SK-N-MC (cell line): ENCODE measurements around the gene KRT6A.

ENCODE experiments used
- EZH2 ChIP-seq: fragments of 200-600 bp; sonication (generic); IDR thresholded peaks from one replicate; pipeline ENCODE4 v1.6.1; 2017; ENCODE audit warnings: antibody characterized with exemption
- POLR2AphosphoS5 ChIP-seq: IDR thresholded peaks from 2 replicates; pipeline ENCODE4 v1.6.1; 2012; ENCODE audit warnings: mild to moderate bottlenecking, low read depth, low read length, borderline replicate concordance

- TF ChIP-seq POLR2AphosphoS5 = no peak
- no peak for TF ChIP-seq EZH2
Observed at GRCh38 chr12:52539821-52540173, 46.7 kb upstream of the KRT6A start.
